ENCODE data around the gene MEF2B. TPM values are rescaled to one million over a fixed set of nuclear protein-coding genes. Genes with fewer than 3 reads are reported as not detected.
"Not testable (repeated sequence)": the region's sequence is repeated elsewhere in the genome, so short reads cannot be mapped to it uniquely, and the experiment has no call there.

The MEF2B gene
- total RNA-seq, 2 donors from 2014 or later, result 1.3 to 3.5 TPM

DNA sequence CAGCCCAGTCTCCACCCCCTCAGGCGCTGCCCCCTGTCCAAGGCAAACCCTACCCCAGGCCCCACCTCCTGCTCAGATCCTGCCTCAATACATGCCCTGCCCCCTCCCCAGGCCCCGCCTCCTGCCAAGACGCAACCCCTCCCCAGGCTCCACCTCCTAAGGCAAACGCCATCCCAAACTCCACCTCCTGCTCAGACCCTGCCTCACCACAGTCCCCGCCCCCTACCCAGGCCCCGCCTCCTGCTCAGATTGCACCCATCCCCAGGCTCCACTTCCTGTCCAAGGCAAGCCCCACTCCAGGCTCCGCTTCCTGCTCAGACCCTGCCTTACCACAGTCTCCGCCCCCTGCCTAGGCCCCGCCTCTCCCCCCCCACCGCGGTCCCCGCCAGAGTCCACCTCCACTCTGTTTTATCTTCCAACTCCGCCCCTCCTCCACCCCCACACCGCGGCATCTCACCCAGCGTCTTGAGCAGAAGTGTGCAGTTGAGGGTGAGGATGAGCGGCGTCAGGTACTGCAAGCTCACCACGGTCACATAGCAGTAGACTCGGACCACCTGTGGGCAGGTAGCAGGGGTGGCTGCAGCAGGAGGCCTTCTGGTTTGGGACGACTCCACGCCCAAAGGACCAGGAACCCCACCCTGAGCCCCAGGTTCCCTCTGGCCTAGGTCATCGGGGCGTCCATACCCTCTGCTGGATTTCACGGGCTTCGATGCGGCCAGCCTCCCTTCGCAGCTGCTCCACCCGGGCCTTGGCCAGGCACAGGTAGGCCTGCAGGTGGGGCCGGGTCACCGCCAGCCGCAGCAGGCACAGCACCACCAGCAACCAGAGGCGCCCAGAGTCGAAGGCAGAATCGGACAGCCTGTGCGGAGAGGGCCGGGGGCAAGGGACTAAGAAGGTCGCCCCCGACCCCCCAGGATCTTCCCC, 49.5 kb downstream of the MEF2B start:
- Mint-ChIP-seq H3K4me3 (peak overlapping the region; percentile 28), H3K27me3 (no peaks in the 10 kb centered on the region), H3K36me3 (ENCODE audit: low read depth) (peaks cover 7% of the 10 kb centered on the region), H3K27ac (no peak overlapping the region), H3K4me1 (no peaks in the 10 kb centered on the region)
- DNase-seq (no peak), ATAC-seq (no peak)
- H3K9me3 ChIP-seq (ENCODE audit: control insufficient read depth, low read length, poor library complexity, severe bottlenecking), result no peaks in the 10 kb centered on the region

DNA sequence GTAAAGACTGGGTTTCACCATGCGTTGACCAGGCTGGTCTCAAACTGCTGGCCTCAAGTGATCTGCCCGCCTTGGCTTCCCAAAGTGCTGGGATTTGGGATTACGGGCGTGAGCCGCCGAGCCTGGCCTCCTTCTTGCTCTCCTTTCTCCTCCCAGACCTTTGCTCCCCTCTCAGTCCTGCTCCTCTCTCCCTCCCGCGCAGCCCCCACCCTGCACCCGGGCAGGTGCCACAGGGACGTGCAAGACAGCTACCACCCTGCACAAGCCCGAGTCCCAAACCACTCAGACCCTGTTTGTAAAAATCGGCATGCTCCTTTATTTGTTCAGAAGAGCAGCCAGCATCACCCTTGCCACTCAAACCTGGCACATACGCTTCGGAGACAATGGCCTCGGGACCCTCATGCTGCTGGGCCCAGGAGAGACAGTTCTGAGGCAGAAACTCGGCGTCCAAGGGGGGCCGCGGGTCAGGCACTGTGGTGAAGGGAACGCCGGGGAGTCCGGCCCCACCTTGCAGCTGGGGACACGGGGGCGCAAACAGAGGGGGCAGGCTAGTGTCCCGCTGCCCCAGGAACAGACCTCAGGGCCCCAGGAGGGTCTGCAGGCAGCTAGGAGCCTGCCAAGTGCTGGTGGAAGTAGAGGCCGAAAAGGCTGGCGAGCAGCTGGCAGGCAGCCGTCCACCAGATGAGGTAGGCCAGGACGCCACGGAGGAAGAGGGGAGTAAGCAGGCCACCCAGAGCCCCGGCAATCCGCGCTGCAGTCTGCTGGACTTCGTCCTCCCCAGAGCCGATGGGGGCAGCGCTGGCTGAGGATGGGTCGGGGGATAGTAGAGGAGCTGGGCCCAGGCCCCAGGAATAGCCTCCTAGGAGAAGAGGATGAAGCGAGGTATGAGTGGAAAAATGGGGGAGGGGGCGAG, 50.5 kb downstream of the MEF2B start:
- Mint-ChIP-seq H3K36me3 (ENCODE audit: low read depth) (peaks cover 7% of the 10 kb centered on the region), H3K4me3 (no peak overlapping the region), H3K27ac (no peak overlapping the region), H3K4me1 (no peaks in the 10 kb centered on the region), H3K27me3 (no peaks in the 10 kb centered on the region)
- ATAC-seq (no peak), DNase-seq (no peak)
- H3K9me3 ChIP-seq (ENCODE audit: control insufficient read depth, low read length, poor library complexity, severe bottlenecking), result no peaks in the 10 kb centered on the region

DNA sequence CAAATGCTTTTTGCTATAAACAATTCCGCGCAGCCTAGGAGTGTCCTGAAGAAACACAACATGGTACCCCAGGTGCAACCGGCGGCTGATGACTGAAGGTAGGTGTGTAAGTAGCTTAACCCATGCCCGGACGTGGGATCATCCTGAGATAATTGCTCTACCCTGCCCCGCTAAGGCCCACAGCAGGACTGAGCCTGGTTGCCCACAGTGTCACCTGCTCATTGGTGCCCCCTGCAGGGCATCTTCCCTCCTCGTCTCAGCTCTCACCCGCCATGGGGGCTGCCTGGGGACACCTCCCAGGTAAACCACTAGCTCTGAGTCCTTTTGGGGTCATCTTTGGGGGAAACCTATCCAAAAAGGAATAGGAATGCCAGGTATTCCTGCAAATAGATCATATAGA, 54.1 kb downstream of the MEF2B start:
- ATAC-seq (peak; percentile 48), DNase-seq (peak in 1 of 3 donors; percentile 26)
- Mint-ChIP-seq H3K4me1 (no peaks in the 10 kb centered on the region), H3K27me3 (no peaks in the 10 kb centered on the region), H3K4me3 (no peak overlapping the region), H3K36me3 (ENCODE audit: low read depth) (peaks cover 3% of the 10 kb centered on the region), H3K27ac (no peak overlapping the region)
- H3K9me3 ChIP-seq (ENCODE audit: control insufficient read depth, low read length, poor library complexity, severe bottlenecking), result no peaks in the 10 kb centered on the region

DNA sequence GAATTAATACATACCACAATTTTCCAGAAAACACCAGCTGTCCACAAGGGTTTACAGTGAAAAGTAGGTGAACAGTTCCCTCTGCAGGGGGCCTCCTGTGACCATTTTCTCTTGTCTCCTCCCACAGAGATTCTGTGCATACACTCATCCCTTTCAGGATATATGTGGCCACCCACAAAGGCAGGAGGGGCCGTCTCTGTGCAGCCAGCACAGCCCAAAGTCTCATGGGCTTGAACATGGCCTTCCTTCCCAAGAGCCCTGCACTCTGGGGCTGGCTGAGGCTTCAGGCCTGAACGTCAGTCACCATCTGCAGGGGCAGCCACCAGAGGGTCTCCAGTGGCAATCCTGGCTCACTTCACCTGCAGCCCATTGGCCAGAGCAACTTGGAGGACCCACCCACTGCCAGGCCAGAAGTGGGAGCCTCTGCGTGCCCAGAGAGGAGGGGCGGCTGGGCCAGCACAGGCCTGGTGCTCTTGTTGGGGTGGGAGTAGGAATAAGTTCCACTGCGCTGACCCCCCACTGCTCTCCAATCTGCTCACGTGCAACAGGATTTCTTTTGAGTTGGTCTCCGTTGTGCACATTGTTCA, 56.9 kb downstream of the MEF2B start:
- no peaks in the 10 kb centered on the region for H3K9me3 ChIP-seq (ENCODE audit: control insufficient read depth, low read length, poor library complexity, severe bottlenecking)
- Mint-ChIP-seq H3K27me3 (no peaks in the 10 kb centered on the region), H3K4me1 (peaks cover 6% of the 10 kb centered on the region), H3K36me3 (ENCODE audit: low read depth) (no peaks in the 10 kb centered on the region), H3K4me3 (no peak overlapping the region), H3K27ac (peak overlapping the region; percentile 34)
- DNase-seq, result no peak
- ATAC-seq, result no peak

DNA sequence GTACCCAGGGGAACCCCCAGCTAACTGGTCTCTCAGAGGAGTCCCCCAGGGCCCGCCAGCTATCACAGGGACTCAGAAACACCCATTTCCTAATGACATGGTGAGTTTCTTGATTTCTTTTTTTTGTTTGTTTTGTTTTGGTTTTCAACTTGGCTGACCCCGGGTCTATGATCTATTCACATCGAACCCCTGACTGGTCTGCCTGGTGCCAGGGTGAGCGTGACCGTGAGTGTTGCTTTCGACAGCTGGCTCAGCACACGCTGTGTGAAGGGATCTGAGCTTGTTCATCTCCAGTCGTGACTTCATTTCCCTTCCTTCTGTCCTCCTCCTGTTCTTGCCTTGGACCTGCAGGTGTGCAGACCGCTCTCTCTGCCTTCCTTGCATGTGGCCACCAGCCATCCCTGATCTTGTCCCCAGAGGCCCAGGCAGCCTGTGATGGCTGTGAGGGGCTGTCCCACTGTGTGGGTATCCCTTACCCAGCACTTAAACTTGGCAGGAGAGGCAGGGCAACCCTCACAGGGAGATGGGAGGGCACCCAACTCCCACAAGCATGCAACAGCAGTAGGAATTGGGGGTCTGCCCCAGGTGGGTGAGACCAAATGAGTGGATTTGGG, 58.0 kb downstream of the MEF2B start:
- Mint-ChIP-seq H3K36me3 (ENCODE audit: low read depth) (no peaks in the 10 kb centered on the region), H3K4me3 (no peak overlapping the region), H3K4me1 (peaks cover 6% of the 10 kb centered on the region), H3K27me3 (no peaks in the 10 kb centered on the region), H3K27ac (no peak overlapping the region)
- DNase-seq (no peak), ATAC-seq (no peak)
- H3K9me3 ChIP-seq (ENCODE audit: control insufficient read depth, low read length, poor library complexity, severe bottlenecking), result no peaks in the 10 kb centered on the region

DNA sequence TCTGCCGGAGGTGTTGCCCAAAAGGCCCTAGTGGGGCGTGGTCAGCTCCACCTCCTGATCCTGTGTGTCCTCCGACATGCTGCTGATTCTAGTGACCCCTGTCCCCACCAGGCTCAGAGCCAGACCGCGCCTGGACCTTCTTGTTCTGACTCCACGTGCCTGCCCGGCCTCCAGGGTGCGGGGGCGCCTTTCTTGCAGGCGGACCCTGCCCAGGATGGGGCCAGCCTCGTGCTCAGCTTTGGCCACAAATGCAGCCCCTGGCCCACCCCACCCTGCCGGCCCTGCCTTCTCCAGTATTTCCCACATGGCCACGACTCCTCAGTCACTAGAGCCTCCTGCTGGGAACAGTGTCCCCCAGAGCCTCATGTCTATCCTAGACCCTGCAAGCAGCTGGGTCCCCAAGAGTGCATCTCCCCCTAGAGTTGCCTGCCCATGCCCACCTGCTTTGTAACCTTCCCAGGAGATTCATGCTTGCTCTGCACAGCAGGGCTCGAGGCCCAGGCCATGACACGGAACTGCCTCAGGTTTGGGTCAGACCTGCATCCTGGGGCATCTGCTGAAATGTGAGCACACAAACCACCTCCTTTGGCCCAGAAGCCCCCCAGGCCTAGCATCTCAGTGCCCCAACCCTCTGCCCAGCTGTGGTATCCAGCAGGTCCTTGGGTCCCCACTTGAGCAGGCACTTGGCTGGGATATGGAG, 58.8 kb downstream of the MEF2B start:
- no peaks in the 10 kb centered on the region for H3K36me3 Mint-ChIP-seq (ENCODE audit: low read depth)
- H3K4me3 Mint-ChIP-seq, result no peak overlapping the region
- H3K4me1 Mint-ChIP-seq, result peaks cover 6% of the 10 kb centered on the region
- no peak overlapping the region for H3K27ac Mint-ChIP-seq
- H3K27me3 Mint-ChIP-seq, result no peaks in the 10 kb centered on the region
- DNase-seq (no peak), ATAC-seq (no peak)
- no peaks in the 10 kb centered on the region for H3K9me3 ChIP-seq (ENCODE audit: control insufficient read depth, low read length, poor library complexity, severe bottlenecking)

DNA sequence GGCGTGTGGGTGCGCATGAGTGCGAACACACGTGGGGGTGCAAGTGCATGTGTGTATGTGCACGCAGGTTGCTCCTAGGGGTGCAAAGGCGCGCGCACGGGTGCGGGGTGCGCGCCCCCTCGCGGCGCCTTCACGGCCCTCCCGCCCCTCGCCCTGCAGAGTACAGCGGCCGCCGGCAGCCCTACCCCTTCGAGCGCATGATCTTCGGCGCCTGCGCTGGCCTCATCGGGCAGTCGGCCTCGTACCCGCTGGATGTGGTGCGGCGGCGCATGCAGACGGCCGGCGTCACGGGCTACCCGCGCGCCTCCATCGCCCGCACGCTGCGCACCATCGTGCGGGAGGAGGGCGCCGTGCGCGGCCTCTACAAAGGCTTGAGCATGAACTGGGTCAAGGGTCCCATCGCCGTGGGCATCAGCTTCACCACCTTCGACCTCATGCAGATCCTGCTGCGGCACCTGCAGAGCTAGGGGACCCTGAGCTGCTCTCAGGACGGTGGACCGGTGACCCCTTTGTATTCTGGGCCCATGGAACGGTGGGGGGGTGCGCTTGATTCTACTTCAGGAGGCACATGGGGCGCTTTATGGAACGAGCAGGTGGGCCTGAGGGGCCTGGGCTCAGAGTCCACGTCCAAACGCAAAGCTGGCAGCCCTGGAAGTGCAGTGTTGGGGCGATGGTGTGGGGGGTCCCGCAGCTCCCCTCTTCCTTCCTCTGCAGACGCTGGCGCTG, 59.5 kb downstream of the MEF2B start:
- H3K27me3 Mint-ChIP-seq, result no peaks in the 10 kb centered on the region
- no peaks in the 10 kb centered on the region for H3K36me3 Mint-ChIP-seq (ENCODE audit: low read depth)
- ATAC-seq (peak; percentile 39), DNase-seq (no peak)
- no peaks in the 10 kb centered on the region for H3K9me3 ChIP-seq (ENCODE audit: control insufficient read depth, low read length, poor library complexity, severe bottlenecking)
- H3K27ac Mint-ChIP-seq, result no peak overlapping the region
- no peak overlapping the region for H3K4me3 Mint-ChIP-seq
- peaks cover 8% of the 10 kb centered on the region for H3K4me1 Mint-ChIP-seq

DNA sequence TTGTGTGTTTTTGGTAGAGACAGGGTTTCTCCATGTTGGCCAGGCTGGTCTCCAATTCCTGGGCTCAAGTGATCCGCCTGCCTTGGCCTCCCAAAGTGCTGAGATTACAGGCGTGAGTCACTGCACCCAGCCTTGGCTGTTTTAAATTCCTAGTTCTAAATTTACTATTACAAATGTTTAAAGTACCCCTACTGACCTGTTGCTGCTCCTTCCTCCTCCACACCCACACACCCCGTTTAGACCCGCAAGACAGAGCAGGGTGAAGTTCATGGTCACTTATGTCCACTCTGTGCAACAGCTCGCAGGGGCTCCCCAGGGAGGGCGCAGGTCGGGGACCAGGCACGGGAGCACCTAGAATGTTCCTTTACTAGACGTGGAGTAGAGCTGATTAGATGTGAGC, 60.5 kb downstream of the MEF2B start:
- ATAC-seq (no peak), DNase-seq (no peak)
- H3K4me3 Mint-ChIP-seq, result no peak overlapping the region
- peaks cover 8% of the 10 kb centered on the region for H3K4me1 Mint-ChIP-seq
- no peaks in the 10 kb centered on the region for H3K27me3 Mint-ChIP-seq
- H3K9me3 ChIP-seq (ENCODE audit: control insufficient read depth, low read length, poor library complexity, severe bottlenecking), result no peaks in the 10 kb centered on the region
- no peak overlapping the region for H3K27ac Mint-ChIP-seq
- no peaks in the 10 kb centered on the region for H3K36me3 Mint-ChIP-seq (ENCODE audit: low read depth)

DNA sequence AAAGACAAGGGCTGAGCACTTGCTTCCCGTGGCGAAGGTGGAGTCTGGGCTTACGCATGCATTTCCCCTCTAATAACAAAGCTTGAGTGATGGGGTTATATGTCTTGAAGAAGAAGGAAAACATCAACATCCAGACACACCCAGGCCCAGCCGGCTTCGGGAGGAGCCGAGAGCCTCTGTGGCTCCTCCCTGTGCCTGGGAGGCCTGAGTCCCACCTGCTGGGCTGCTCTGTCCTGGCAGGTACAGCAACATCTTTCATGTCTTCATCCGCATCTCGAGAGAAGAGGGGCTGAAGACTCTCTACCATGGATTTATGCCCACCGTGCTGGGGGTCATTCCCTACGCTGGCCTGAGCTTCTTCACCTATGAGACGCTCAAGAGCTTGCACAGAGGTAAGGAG, 62.4 kb downstream of the MEF2B start:
- Mint-ChIP-seq H3K36me3 (ENCODE audit: low read depth) (no peaks in the 10 kb centered on the region), H3K27ac (peak overlapping the region; percentile 29), H3K27me3 (no peaks in the 10 kb centered on the region), H3K4me3 (peak overlapping the region; percentile 21), H3K4me1 (peaks cover 8% of the 10 kb centered on the region)
- H3K9me3 ChIP-seq (ENCODE audit: control insufficient read depth, low read length, poor library complexity, severe bottlenecking), result no peaks in the 10 kb centered on the region
- no peak for ATAC-seq
- DNase-seq, result no peak

DNA sequence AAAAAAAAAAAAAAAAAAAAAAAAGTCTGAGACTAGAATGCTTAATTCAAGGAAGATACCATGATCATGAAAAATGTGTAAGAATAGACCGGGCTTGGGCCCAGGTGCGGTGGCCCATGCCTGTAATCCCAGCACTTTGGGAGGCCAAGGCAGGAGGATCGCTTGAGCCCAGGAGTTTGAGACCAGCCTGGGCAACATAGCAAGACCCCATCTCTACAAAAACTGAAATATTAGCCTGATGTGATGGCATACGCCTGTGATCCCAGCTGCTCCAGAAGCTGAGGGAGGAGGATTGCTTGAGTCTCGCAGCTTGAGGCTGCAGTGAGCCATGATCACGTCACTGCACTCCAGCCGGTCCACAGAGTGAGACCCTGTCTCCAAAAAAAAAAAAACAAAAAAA, 63.1 kb downstream of the MEF2B start:
- peak overlapping the region; percentile 29 for H3K27ac Mint-ChIP-seq
- not testable (repeated sequence) for H3K4me3 Mint-ChIP-seq; H3K9me3 ChIP-seq (ENCODE audit: control insufficient read depth, low read length, poor library complexity, severe bottlenecking); H3K27me3 Mint-ChIP-seq; DNase-seq; H3K4me1 Mint-ChIP-seq; ATAC-seq; H3K36me3 Mint-ChIP-seq (ENCODE audit: low read depth)

DNA sequence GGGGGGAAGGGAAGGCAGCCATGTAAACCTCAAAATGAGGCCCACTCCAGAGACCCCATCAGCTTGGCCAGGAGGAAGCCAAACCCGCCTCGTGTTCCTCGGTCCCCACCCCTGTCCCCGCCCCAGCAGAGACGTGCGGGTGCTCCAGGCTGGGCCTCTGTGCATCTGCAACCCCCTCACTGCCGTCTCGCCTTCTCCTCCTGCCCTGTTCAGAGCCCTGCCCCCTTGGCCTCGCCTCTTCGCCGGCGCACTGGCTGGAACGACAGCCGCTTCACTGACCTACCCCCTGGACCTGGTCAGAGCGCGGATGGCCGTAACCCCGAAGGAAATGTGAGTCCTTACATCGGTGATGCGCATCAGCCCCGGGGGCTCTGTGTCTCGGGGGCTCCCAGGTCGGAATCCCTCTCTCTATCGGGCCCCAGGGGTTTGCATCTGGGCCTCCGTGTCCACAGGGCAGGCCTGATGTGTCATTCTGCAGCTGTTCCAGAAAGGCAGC, 64.0 kb downstream of the MEF2B start:
- H3K27ac Mint-ChIP-seq, result peak overlapping the region; percentile 29
- H3K9me3 ChIP-seq (ENCODE audit: control insufficient read depth, low read length, poor library complexity, severe bottlenecking), result no peaks in the 10 kb centered on the region
- H3K4me1 Mint-ChIP-seq, result peaks cover 8% of the 10 kb centered on the region
- DNase-seq (no peak), ATAC-seq (no peak)
- no peaks in the 10 kb centered on the region for H3K36me3 Mint-ChIP-seq (ENCODE audit: low read depth)
- H3K27me3 Mint-ChIP-seq, result no peaks in the 10 kb centered on the region
- H3K4me3 Mint-ChIP-seq, result no peak overlapping the region

Data from T-helper 17 cell (primary cell).